ENCODE results near the gene B3GNT9. TPM values are rescaled to one million over a fixed set of nuclear protein-coding genes. Genes with fewer than 3 reads are reported as not detected.

The B3GNT9 gene
- total and polyA plus RNA-seq, 8 donors, result 1.8 to 9.3 (median 3.6) TPM

- Histone ChIP-seq H3K27me3 (no peaks in the 10 kb centered on the region), H3K36me3 (peaks cover 2 to 14% (median 10%) of the 10 kb centered on the region in 3 donors), H3K4me3 (no peak overlapping the region), H3K4me1 (no peaks in the 10 kb centered on the region), H3K9me3 (no peaks in the 10 kb centered on the region), H3K27ac (no peak overlapping the region)
- ATAC-seq, result no peak
- TF ChIP-seq CTCF (IDR thresholded peaks at IDR 0.05), result no peak
- DNase-seq, result no peak
- intact Hi-C loops (cut with DNase I), result loop anchor here in 1 of 3 donors (10.0 kb wide), 1 partner anchor 253 kb away; no protein-coding TSS in a partner anchor
- FAIRE-seq, result no peak
- 96 to 98% methylated on average over 4 of the region's 4 CpGs for WGBS, 2 donors
Measured at GRCh38 chr16:67147437-67148140, 3.2 kb downstream of the B3GNT9 start.

- Histone ChIP-seq H3K4me1 (no peaks in the 10 kb centered on the region), H3K27me3 (no peaks in the 10 kb centered on the region), H3K27ac (no peak overlapping the region), H3K36me3 (peaks cover 2 to 21% (median 10%) of the 10 kb centered on the region in 3 donors), H3K4me3 (no peak overlapping the region), H3K9me3 (no peaks in the 10 kb centered on the region)
- no peak for TF ChIP-seq CTCF (IDR thresholded peaks at IDR 0.05)
- no peak for ATAC-seq
- DNase-seq, result no peak
- no peak for FAIRE-seq
- intact Hi-C loops (cut with DNase I), result loop anchor here in 1 of 3 donors (10.0 kb wide), 1 partner anchor 252 kb away; no protein-coding TSS in a partner anchor
- WGBS, 2 donors, result 84 to 85% methylated on average over 7 of the region's 7 CpGs
Measured at GRCh38 chr16:67146523-67147357, 4.1 kb downstream of the B3GNT9 start.

GRCh38 chr16:67145746-67146145, 5.1 kb downstream of the B3GNT9 start:
- Histone ChIP-seq H3K4me3 (no peak overlapping the region), H3K27ac (no peak overlapping the region), H3K9me3 (no peaks in the 10 kb centered on the region), H3K4me1 (no peaks in the 10 kb centered on the region), H3K27me3 (no peaks in the 10 kb centered on the region), H3K36me3 (peaks cover 2 to 31% (median 10%) of the 10 kb centered on the region in 3 donors)
- intact Hi-C loops (cut with DNase I), result loop anchor here in 1 of 3 donors (10.0 kb wide), 1 partner anchor 251 kb away; no protein-coding TSS in a partner anchor
- TF ChIP-seq CTCF (IDR thresholded peaks at IDR 0.05), result no peak
- no peak for ATAC-seq
- no peak for FAIRE-seq
- no peak for DNase-seq
- WGBS, 2 donors, result 96 to 100% methylated on average over 2 of the region's 2 CpGs

GRCh38 chr16:67144943-67145342, 5.9 kb downstream of the B3GNT9 start:
- H3K36me3 ChIP-seq, result peaks cover 2 to 39% (median 10%) of the 10 kb centered on the region in 3 donors
- ATAC-seq (no peak), DNase-seq (no peak), FAIRE-seq (no peak)
- H3K4me3 ChIP-seq, result no peak overlapping the region
- 90 to 100% methylated on average over 2 of the region's 2 CpGs for WGBS, 2 donors
- TF ChIP-seq CTCF (IDR thresholded peaks at IDR 0.05), result no peak
- intact Hi-C loops (cut with DNase I), result loop anchor here in 1 of 3 donors (10.0 kb wide), 1 partner anchor 250 kb away; no protein-coding TSS in a partner anchor
- no peaks in the 10 kb centered on the region for H3K9me3 ChIP-seq
- no peak overlapping the region for H3K27ac ChIP-seq
- H3K4me1 ChIP-seq, result no peaks in the 10 kb centered on the region
- H3K27me3 ChIP-seq, result no peaks in the 10 kb centered on the region
